ENCODE data around the gene ATP2C2. TPM values are rescaled to one million over a fixed set of nuclear protein-coding genes. Genes with fewer than 3 reads are reported as not detected.

Gene ATP2C2
- total RNA-seq, 1 donor from 2014 or later = not detected

GRCh38 chr16:84442416-84443145 is 74.2 kb downstream of the ATP2C2 start:
- intact Hi-C loops (cut with DNase I) = no loop called here
- Histone ChIP-seq H3K27ac (no peak overlapping the region), H3K36me3 (no peaks in the 10 kb centered on the region), H3K4me1 (no peaks in the 10 kb centered on the region), H3K4me3 (no peak overlapping the region), H3K27me3 (no peaks in the 10 kb centered on the region), H3K9me3 (no peaks in the 10 kb centered on the region)
- DNase-seq (ENCODE audit: low spot score in 2 of 2) = no peak
- TF ChIP-seq, protein P1, sequence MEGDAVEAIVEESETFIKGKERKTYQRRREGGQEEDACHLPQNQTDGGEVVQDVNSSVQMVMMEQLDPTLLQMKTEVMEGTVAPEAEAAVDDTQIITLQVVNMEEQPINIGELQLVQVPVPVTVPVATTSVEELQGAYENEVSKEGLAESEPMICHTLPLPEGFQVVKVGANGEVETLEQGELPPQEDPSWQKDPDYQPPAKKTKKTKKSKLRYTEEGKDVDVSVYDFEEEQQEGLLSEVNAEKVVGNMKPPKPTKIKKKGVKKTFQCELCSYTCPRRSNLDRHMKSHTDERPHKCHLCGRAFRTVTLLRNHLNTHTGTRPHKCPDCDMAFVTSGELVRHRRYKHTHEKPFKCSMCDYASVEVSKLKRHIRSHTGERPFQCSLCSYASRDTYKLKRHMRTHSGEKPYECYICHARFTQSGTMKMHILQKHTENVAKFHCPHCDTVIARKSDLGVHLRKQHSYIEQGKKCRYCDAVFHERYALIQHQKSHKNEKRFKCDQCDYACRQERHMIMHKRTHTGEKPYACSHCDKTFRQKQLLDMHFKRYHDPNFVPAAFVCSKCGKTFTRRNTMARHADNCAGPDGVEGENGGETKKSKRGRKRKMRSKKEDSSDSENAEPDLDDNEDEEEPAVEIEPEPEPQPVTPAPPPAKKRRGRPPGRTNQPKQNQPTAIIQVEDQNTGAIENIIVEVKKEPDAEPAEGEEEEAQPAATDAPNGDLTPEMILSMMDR (IDR thresholded peaks at IDR 0.05) = no peak

DNA sequence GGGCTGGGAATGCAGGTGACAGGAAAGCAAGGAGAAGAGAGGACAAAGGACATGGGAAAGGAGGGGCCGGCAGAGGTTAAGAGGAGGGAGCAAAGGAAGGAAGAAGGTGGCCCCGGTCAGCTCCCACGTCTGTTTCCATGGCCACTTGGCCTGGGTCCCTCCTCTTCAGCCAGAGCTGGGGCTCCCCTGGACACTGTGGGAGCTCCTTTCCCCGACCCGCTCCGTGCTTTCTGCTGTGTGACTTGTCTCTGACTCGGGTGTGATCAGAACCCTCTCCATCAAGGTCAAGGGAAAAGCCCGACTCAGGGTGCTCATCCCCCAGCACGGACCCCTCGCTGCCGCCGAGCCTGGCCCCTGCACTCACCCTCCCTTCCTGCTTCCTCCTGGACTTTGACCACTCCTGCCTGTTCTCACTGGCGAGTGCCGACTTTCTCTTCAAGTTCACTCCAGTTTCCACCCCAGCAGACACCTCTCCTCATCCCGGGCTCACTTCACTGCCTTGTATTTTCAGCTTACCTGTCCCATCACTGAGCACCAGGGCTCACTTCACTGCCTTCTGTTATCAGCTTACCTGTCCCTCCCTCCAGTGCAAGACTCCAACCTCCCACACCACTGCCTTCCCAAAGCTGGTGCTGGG is 74.9 kb downstream of the ATP2C2 start:
- no peaks in the 10 kb centered on the region for H3K36me3 ChIP-seq
- DNase-seq (ENCODE audit: low spot score in 2 of 2) = no peak

GRCh38 chr16:84444476-84444875 is 76.1 kb downstream of the ATP2C2 start:
- Histone ChIP-seq H3K27ac (no peak overlapping the region), H3K9me3 (no peaks in the 10 kb centered on the region), H3K27me3 (no peaks in the 10 kb centered on the region), H3K4me1 (no peaks in the 10 kb centered on the region), H3K36me3 (no peaks in the 10 kb centered on the region), H3K4me3 (no peak overlapping the region)
- TF ChIP-seq, protein P1 (IDR thresholded peaks at IDR 0.05) = no peak
- intact Hi-C loops (cut with DNase I) = no loop called here
- DNase-seq (ENCODE audit: low spot score in 2 of 2) = no peak

More for the DNA sequence above, 74.9 kb downstream of the ATP2C2 start:
- Histone ChIP-seq H3K9me3 (no peaks in the 10 kb centered on the region), H3K27me3 (no peaks in the 10 kb centered on the region), H3K27ac (no peak overlapping the region), H3K4me3 (no peak overlapping the region), H3K4me1 (no peaks in the 10 kb centered on the region)
- TF ChIP-seq, protein P1 (IDR thresholded peaks at IDR 0.05) = no peak
- intact Hi-C loops (cut with DNase I) = no loop called here

GRCh38 chr16:84446084-84446483 is 77.7 kb downstream of the ATP2C2 start:
- Histone ChIP-seq H3K27ac (no peak overlapping the region), H3K4me1 (no peaks in the 10 kb centered on the region), H3K9me3 (no peaks in the 10 kb centered on the region), H3K27me3 (no peaks in the 10 kb centered on the region), H3K4me3 (no peak overlapping the region), H3K36me3 (no peaks in the 10 kb centered on the region)
- intact Hi-C loops (cut with DNase I) = no loop called here
- DNase-seq (ENCODE audit: low spot score in 2 of 2) = no peak
- TF ChIP-seq, protein P1 (IDR thresholded peaks at IDR 0.05) = no peak

GRCh38 chr16:84446596-84447392 is 78.5 kb downstream of the ATP2C2 start:
- Histone ChIP-seq H3K27ac (no peak overlapping the region), H3K4me3 (no peak overlapping the region), H3K27me3 (no peaks in the 10 kb centered on the region), H3K36me3 (no peaks in the 10 kb centered on the region), H3K4me1 (no peaks in the 10 kb centered on the region), H3K9me3 (no peaks in the 10 kb centered on the region)
- DNase-seq (ENCODE audit: low spot score in 2 of 2) = no peak
- intact Hi-C loops (cut with DNase I) = no loop called here
- TF ChIP-seq, protein P1 (IDR thresholded peaks at IDR 0.05) = no peak

Measured in ascending aorta (tissue), 2 donors.